HG03469 (cell line): ENCODE data around the gene GP2.
"Not testable (repeated sequence)": the region's sequence is repeated elsewhere in the genome, so short reads cannot be mapped to it uniquely, and the experiment has no call there.

Source experiments
- ATAC-seq: cut with Tn5 transposase; IDR thresholded peaks from one replicate; pipeline ENCODE4 v1.9.1; 2021; ENCODE audit warnings: mild to moderate bottlenecking, moderate library complexity, moderate number of reproducible peaks; ENCODE audit not compliant: unreplicated experiment

GP2 gene

DNA sequence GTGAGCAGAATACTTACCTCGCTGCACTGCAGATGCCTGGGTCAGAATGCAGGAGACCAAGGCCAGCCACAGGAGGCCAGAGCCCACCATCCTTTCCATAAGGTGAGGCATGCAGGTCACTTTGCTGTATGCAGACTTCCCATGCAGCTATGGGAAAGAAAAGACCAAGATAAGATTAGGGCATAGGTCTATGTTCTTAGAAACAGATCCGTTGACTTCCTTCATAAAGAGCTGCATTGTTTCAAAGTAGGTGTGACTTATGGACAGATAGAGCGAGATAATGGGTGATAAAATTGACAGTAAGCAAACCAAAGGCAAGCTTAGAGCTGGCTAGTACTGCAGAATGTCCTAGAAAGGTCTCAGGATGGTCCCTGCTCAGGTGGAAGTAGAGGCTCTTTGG lies 992 bp downstream of the GP2 start:
- no peak for ATAC-seq

- no peak for ATAC-seq
These were observed 2.3 kb downstream of the GP2 start for GRCh38 chr16:20325005-20325404.

DNA sequence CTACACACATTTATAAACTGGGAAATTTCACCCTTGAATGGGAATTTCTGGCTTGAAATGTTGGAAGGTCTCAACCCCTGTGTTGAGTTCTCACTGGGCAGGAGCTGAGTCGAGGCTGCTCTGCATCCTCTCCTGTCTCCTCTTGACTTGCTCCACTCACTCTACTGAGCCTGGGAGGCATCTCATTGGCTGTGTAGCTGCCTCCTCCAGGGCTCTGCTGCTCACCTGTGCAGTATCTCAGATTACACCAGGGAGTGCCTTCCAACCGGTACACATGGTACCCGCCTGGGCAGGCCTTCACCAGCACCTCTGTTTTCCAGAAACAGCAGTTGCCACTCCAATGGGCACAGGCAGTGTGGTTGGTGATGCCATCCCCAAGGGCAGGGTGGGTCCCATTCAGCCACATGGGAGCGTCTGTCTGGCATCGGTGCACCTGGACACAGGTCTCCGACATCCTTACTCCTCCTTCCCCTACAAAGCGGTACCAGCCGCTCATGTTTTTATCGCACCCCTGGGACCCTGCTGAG lies 3.7 kb downstream of the GP2 start:
- no peak for ATAC-seq

- no peak for ATAC-seq
These were observed 4.6 kb downstream of the GP2 start for GRCh38 chr16:20322696-20323095.

GRCh38 chr16:20321671-20322070 lies 5.6 kb downstream of the GP2 start:
- ATAC-seq: no peak

GRCh38 chr16:20321051-20321450 lies 6.3 kb downstream of the GP2 start:
- ATAC-seq: not testable (repeated sequence)

GRCh38 chr16:20320592-20320991 lies 6.7 kb downstream of the GP2 start:
- no peak for ATAC-seq

- no peak for ATAC-seq
These were observed 7.1 kb downstream of the GP2 start for GRCh38 chr16:20320178-20320577.

- no peak for ATAC-seq
These were observed 7.9 kb downstream of the GP2 start for GRCh38 chr16:20319406-20319805.

GRCh38 chr16:20318437-20318836 lies 8.9 kb downstream of the GP2 start:
- no peak for ATAC-seq

- ATAC-seq: no peak
These were observed 9.3 kb downstream of the GP2 start for GRCh38 chr16:20318006-20318405.

DNA sequence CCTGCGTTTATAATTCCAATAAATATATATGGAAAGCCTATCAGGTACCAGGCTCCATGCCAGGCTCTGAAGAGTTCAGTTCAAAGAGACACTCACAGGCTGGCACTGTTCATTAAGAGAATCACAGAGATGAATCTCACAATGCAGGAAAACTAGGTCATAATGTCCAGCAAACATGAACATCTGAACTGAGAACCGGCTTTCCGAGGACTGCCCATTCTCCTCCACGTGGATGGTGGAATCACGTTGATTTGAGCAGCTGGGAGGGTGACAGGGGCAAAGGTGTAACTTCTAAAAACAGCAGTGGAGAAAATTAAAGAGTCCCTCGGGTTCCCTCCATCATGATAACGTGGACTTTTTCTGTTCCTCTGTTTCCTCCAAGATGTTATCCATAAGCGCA lies 10.2 kb downstream of the GP2 start:
- no peak for ATAC-seq

- ATAC-seq: no peak
These were observed 10.6 kb downstream of the GP2 start for GRCh38 chr16:20316715-20317114.

GRCh38 chr16:20315764-20316163 lies 11.5 kb downstream of the GP2 start:
- no peak for ATAC-seq

DNA sequence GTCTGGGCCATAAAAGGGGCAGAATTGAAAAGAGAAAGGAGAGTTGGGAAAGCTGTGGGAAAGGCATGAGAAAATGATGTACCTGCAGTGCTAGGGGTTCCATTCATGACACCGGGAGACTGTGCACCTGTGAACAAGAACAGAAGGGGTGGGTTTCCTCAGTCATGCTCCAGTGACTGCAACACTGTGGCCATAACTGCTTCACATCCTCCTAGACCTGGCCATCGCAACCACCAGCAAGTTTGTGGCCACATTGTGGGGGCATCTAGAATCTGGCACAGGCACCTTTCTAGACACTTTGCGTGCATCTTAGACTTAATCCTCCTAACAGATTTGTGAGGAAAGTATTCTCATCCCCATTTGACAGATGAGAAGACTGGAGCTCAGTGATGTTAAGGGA lies 12.7 kb downstream of the GP2 start:
- ATAC-seq: no peak

GRCh38 chr16:20313741-20314140 lies 13.6 kb downstream of the GP2 start:
- ATAC-seq: no peak

DNA sequence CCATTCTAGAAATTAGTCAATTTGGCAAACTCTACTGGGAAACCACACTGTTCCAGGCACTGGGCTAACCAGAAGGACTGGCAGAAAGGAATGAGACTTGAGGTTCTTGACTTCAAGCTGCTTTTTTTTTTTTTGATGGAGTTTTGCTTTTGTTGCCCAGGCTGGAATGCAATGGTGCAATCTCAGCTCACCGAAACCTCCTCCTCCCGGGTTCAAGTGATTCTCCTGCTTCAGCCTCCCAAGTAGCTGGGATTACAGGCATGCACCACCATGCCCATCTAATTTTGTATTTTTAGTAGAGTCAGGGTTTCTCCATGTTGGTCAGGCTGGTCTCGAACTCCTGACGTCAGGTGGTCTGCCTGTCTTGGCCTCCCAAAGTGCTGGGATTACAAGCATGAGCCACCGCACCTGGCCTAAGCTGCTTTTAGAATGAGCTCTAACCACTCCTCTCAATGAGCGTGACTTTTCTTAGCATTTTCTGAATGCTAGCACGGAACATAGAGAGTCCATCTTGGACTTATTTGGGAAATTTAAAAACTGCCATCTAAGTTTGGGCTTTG lies 14.7 kb downstream of the GP2 start:
- ATAC-seq: not testable (repeated sequence)

DNA sequence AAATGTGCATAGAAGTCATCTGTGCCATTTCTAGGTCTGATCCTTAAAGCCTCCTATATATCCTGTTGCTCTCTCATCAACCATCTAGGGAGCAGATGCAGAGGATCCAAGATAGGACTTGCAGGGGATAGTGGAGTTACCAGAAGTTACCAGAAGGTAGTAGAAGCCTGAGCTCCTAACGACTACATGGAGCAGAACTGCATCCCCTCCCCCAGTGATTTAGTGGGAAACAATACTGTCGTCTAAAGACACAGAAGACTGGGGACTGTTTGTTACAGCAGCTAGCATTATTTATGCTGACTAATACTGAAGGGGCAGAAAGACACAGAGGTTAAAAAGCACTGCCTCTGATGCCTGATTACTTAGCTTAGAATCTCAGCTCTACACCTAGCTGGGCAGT lies 15.8 kb downstream of the GP2 start:
- no peak for ATAC-seq

DNA sequence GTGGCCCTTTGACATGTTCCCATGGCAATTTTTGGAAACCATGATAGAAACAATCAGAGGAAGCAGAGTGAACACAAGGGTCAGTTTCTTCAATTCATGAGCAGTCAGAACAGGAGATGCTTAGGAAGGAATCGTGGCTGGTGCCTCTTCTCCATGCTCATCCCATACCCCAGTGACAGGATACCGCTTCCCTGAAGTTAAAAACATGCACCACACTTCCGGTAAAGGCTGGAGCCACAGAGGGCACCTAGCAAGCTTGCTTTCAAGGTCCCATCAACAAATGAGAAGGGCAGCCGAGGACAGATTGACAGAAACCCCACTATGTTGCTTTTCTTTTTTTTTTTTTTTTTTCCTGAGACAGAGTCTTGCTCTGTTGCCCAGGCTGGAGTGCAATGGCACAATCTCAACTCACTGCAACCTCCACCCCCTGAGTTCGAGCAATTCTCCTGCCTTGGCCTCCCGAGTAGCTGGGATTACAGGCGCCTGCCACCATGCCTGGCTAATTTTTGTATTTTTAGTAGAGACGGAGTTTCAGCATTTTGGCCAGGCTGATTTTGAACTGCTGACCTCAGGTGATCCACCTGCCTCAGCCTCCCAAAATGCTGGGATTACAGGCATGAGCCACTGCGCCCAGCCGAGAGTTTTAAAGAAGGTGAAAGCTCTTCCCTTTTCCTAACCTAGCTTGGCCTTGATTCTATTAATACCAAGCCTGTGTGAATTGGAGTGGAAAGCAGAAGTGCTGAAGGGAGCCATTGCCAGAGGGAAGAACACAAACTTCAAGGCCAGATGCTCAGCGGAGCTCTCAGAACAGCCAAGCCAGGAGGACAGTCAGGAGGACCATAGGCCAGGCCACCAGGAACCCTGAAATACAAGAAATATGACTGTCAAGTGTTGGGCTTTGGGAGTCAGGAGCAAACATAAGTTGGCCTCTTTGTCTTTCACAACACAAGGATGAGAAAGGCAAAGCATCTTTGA lies 16.6 kb downstream of the GP2 start:
- no peak for ATAC-seq

- no peak for ATAC-seq
These were observed 17.5 kb downstream of the GP2 start for GRCh38 chr16:20309786-20310185.

DNA sequence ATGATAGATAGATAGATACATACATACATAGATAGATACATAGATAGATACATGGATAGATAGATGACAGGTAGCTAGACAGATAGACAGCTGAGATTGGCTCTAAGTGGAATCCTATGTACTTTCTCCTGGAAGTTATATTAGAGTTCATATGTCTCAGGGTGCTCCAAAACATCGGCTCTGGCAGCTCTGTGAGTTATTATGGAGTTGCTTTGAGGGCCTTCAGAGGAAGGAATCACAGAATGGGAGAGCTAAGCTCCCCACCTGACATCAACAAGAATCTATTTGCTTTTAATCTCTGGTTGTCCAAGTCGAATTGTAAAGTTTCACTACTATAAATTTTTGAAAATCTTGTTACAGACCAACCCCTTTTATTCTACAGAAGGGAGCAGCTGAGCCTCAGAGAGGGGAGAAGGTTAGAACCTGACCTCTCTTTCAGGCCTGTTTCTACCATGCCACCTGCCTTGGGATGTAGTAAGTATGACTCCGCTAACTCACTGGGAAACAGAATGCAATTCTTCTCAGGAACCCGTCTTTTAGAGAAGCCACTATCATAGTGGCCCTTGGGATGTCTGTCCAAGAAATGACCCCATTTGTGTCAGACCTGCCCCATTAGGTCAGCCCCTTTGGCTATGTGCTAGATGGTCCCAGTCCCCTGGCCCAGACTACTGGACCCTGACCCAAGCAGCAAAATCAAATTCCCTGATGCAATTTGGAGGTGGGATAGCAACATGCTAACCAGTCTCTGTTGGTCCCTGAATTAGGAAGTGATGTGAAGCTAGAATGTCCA lies 18.3 kb downstream of the GP2 start:
- ATAC-seq: no peak
